Fibroblast of villous mesenchyme (primary cell): ENCODE measurements around the gene GASK1A. TPM values are rescaled to one million over a fixed set of nuclear protein-coding genes. Genes with fewer than 3 reads are reported as not detected.

Experiments used
- DNase-seq: peaks from one replicate; pipeline ENCODE4 v3.0.0-alpha.2; 2010; ENCODE audit warnings: low read depth
- H3K4me3 ChIP-seq: 2 replicates; pipeline ENCODE4 v1.5.1; 2011; ENCODE audit warnings: low read depth, mild to moderate bottlenecking, low read length
- CTCF ChIP-seq: IDR thresholded peaks from 2 replicates; pipeline ENCODE4 v1.5.1; 2012; ENCODE audit warnings: low read depth, mild to moderate bottlenecking, low read length; ENCODE audit not compliant: insufficient read depth
- total RNA-seq: library from RNA; depleted of rRNA; stranded (reverse); fragments of >200 nt; gene quantifications from 2 replicates; pipeline ENCODE4 v1.2.3, GENCODE V29; 2012

The GASK1A gene
- total RNA-seq, 1 donor, result 1.7 TPM

GRCh38 chr3:43055393-43055792, 76.3 kb downstream of the GASK1A start:
- no peak for TF ChIP-seq CTCF
- no peak overlapping the region for H3K4me3 ChIP-seq
- no peak for DNase-seq

- H3K4me3 ChIP-seq, result no peak overlapping the region
- no peak for DNase-seq
- no peak for TF ChIP-seq CTCF
Measured at GRCh38 chr3:43055806-43056770, 77.0 kb downstream of the GASK1A start.

GRCh38 chr3:43059456-43059855, 80.3 kb downstream of the GASK1A start:
- no peak for DNase-seq
- no peak for TF ChIP-seq CTCF
- no peak overlapping the region for H3K4me3 ChIP-seq

GRCh38 chr3:43061101-43061895, 82.2 kb downstream of the GASK1A start:
- H3K4me3 ChIP-seq, result no peak overlapping the region
- TF ChIP-seq CTCF, result no peak
- no peak for DNase-seq

- no peak for TF ChIP-seq CTCF
- DNase-seq, result no peak
- H3K4me3 ChIP-seq, result no peak overlapping the region
Measured at GRCh38 chr3:43062040-43062563, 83.0 kb downstream of the GASK1A start.

- H3K4me3 ChIP-seq, result no peak overlapping the region
- no peak for DNase-seq
- TF ChIP-seq CTCF, result no peak
Measured at GRCh38 chr3:43062564-43063040, 83.5 kb downstream of the GASK1A start.
